SKM-1 (cell line): Measurements from ENCODE around the gene HSD17B3.
"Not testable (repeated sequence)": the region's sequence is repeated elsewhere in the genome, so short reads cannot be mapped to it uniquely, and the experiment has no call there.

Source experiments
- DNase-seq: peaks from one replicate; lab custom pipeline; 2025; ENCODE audit not compliant: unreplicated experiment; lab: John Stamatoyannopoulos, UW

HSD17B3 gene

DNA sequence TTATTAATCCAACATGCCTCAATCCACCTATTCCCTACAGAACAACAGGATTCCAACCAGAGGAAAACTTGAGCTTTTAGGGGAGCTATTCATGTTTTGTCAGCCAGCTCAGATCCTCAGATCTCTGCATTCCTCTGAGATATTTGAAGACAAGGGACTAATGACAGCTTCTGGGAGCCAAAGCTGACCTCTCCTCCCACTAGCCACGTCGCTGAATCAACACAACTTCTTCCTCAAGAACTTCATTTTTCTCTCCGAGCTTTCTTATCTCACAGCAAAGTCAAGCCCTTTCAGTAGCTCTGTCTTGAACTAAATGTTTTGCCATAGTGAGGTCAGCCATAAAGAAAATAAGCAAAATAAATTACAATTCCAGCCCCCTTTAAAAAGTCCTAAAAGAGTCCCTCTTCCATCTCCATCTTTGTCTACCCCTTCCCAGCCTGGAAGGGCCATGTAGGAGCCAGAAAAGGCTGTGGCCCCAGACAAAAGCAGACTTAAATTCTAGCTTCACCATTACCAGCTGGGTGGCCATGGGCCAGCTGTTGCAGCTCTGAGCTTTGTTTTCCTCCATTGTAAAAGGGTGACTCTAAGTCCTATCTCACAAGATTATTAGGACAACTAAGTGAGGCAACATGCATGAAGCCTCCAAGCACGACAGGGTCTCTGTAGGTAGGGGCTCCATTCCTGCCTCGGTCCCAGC, 65.0 kb downstream of the HSD17B3 start:
- no peak for DNase-seq

DNA sequence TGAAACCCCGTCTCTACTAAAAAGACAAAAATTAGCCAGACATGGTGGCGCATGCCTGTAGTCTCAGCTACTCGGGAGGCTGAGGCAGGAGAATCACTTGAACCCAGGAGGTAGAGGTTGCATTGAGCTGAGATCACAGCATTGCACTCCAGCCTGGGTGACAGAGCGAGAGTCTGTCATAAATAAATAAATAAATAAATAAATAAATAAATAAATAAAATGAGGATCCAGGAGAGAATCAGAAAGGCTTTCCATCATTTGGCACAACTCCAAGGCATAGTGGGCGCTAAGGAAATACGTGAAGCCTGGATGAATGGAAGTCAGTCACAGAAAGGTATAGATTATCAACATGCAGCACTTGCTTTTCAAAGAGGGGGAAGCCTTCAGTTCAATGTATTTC, 65.6 kb downstream of the HSD17B3 start:
- not testable (repeated sequence) for DNase-seq

DNA sequence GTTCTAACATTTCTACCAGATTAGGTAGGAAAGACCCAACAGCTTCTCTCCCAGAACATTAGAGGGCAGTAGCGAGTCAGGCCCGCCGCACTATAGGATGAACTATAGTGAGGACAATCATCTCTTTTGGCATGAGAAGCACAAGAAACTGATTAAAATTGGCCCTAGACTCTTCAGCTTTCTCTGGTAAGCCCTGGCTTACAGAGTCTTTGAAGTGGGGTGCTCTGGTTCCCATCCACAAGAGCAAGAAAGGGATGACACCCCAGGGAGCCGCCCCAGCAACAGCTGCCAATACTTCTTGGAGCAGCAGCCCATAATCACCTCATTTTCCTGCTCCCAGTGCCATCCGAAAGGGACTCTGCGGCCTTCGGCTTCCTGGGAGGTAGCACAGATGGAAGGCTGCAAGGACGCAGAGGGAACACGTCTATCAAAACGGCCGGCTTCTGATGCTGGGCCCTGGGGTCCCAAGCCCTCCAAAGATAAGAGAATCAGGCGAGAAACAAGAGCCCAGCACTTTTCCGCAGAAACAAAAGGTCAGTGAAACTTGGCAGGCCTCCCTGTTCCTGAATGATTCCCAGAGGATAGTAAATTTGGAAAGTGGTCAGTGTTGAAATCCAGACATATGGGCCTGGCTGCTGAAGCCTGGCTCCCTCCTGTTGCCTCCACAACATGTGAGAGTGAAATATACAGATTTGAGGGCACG, 69.3 kb downstream of the HSD17B3 start:
- peak; percentile 1 for DNase-seq

DNA sequence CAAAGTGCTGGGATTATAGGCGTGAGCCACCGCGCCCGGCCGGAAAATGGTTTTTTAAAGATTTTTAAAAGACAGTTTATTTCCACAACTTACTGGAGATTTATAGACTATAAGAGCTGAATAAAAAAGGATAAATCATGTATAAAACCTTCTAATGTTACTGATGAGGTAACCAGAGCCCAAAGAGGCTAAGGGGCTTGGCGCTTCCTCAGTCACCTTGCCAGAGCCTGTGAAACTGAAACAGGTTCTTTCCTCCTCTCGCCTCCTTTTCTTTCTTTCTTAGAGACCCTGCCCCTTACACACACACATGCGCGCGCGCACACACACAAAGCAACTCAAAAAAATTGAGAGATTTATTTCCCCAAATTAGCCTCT, 69.8 kb downstream of the HSD17B3 start:
- no peak for DNase-seq

DNA sequence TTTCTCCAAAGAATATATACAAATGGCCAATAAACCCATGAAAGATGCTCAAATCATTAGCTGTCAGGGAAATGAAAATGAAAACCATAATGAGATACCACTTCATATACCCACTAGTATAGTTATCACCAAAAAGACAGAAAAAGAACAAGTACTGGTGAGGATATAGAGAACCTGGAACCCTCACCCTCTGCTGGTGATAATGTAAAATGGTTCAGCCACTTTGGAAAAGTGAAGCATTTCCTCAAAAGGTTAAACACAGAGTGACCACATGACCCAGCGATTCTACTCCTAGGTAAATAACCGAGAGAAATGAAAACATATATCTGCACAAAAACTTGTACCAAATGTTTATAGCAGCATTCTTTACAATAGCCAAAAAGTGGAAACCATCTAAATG, 72.0 kb downstream of the HSD17B3 start:
- no peak for DNase-seq

DNA sequence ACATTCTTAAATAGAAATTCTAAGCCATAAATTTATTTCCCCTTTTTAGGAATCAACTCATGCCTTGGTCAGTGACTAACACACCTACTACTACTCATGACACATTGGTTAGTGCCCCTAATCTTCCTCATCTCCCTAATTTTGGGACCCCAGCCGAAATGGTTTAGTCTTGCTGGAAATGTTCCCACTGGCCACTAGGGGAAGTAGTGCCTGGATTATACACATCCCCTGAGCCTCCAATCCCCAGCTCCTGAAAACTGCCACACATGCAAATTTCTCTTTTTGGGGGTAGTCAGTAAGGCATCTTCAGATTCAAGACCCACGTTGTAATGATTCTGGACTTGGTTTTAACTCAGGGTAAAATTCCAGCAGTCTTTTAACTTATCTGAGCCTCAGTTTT, 79.8 kb downstream of the HSD17B3 start:
- no peak for DNase-seq

- no peak for DNase-seq
Measured at GRCh38 chr9:96219900-96220257, 82.1 kb downstream of the HSD17B3 start.

DNA sequence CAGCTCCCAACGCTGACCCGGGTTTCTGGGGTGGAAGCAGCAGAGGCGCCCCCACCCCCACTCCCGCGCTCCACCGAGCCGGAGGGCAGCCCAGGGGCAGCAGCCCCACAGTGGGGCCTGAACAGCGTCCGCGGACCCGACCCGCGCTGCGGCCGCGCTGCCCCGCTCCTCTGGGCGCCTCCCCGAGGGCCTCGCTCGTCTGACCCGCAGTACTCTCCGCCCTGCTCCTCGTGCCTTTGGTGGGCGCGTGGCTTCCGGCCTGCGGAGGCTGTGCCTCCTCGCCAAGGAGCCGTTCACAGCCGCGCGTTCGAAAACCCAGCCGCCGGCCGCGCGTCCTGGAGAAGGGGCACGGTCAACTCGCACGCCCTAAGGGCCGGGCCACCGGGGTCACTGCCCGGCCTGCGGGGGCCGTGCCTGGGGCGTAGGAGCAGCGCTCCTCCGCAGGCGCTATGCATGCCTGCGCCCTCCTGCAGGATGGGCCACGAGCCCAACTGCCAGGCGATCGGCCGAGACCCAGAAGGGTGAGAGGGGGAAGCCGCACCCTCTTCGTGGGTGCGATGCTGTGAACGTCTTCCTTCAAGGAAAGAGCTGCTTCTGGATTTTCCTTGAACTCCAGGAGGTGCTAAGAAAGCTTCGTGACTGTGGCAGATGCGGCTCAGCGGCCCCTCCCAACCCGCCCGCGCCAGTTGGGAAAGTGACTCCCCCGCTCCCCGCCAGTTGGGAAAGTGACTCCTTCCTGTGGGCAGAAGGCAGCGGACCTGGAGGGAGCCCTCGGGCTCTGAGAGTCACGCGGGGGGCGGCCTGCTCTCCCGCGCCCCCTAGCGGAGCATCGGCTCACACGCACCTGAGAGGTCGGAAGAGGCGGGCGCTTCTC, 82.7 kb downstream of the HSD17B3 start:
- DNase-seq = no peak

DNA sequence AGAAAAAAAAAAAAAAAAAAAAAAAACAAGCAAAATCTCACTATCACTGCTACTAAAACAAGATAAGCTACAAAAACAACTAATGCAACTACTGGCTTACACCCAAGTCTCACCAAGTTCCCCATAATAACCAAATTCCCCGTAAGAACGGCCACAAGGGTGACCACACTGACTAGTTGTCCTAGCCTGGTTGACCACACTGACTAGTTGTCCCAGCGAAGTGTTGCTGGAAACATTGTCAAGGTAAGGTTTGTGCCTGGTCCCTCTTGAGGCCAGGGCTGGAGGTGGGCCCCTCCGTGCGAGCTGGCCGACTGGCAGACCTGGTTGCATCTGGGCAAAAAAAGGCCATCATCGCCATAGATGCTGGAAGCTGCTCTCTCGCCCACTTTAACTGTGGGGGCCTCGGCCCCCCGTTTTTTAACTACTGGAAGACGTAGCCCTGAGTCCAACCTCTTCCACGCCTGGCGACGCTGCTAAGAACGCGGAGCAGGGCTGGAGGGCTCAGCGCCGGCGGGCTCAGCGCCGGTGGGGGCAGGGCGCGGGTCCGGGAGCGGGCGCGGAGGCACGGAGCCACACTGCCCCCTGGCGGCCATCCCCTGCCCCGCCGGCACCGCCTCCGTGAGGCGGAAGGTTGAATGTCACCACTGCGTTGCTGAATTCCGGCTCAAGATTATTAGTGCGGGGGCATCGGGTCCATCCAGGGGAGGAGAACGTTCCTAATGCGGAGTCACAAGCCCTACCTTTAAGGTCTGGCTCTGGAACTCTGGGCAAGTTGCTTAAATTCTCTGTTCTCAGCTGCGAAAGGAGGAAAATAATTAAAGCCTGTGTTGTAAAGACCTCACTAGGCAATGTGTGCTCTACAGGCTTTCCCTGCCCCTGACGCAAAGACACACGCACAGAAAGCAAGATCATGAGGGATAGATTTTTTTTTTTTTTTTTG, 84.0 kb downstream of the HSD17B3 start:
- DNase-seq = peak; percentile 26

DNA sequence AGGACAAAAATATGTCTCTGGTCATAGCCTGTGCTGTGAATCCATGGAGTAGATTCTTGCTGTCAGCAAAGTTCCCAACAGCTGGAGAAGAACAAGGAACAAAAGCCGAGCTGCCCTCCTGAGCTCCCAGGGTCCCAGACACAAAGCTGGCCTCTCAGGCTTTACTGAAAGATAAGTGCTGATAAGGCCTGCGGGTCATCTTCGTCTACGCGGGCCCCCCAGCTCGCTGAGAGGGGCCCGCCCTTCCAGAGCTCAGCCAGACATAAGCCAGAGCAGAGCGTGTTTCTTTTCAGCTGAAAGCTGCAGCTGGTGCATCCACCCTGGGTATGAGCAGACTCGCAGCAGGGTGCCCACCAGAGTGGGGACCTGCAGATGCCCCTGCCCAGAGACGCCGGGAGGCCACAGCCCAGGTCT, 84.7 kb downstream of the HSD17B3 start:
- no peak for DNase-seq

DNA sequence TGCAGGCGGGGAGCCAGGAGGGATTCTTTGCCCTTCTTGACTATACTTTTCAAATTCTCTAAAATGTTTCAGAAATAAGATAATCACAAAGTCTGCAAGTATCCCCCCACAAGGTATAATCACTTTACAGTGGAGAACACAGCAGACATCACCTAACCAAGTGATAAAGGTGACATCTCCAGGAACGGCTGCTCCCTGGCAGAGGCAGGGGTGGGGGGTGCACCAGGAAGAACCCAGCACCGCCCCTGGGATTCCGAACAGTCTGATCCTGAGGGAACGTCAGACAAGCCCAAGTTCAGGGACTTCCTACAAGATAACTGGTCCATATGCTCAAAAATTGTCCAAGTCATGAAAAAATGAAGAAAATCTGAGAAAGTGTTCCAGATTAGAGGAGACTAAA, 85.4 kb downstream of the HSD17B3 start:
- DNase-seq = no peak

DNA sequence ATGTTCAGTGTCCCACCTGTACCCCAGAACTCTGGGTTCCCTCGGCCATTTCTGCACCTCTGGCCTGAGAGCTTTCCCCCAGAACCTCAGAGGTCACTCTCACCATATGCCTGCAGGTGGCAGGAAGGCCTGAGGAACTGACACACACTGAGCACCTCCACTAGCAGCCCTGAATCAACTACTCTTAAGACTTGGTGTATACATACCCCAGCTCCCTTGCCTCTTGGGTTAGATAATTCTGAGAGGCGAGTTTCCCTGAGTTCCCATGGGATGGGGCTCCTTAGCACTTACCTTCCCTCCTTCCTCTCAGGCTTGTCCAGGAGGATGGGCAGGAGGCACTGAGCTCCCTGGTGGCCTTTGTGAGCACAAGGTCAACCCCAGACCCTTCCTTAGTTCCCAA, 86.1 kb downstream of the HSD17B3 start:
- DNase-seq = no peak

- DNase-seq = no peak
Measured at GRCh38 chr9:96214635-96215034, 87.3 kb downstream of the HSD17B3 start.

DNA sequence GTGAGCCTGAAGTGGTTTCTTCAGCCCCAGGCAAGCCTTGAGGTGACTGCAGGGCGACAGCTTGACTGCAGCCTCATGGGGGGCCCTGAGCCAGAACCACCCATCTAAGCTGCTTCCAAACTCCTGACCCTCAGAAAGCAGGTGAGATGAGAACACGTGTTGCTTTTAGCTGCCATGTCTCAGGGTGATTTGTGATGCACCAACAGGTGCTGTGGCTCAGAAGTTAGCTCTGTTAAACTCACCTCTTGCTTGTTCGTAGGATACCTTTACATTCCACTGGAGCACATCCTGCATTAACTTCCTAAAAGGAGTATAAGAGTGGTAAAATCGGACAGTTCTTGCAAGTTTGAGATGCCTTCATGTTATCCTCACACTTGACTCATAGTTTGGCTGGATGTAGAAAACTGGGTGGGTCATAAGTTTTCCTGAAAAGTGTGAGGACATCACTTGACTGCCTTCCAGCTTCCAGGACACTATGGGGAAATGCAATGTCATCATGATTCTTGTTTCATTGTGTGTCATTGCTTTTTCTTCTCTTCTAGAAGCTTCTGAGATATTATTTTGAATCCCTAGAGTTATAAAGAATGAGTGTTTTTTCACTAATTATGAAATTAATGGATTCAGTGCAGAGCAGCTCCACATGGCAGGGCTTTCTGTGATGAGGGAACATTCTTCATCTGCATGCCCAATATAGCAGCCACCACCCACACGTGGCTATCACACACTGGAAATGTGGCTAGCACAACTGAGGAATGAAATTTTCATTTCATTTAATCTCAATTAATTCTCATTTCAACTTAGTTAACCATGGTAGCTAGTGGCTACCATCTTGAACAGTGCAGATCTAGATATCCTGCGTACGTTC, 92.3 kb downstream of the HSD17B3 start:
- DNase-seq = no peak

DNA sequence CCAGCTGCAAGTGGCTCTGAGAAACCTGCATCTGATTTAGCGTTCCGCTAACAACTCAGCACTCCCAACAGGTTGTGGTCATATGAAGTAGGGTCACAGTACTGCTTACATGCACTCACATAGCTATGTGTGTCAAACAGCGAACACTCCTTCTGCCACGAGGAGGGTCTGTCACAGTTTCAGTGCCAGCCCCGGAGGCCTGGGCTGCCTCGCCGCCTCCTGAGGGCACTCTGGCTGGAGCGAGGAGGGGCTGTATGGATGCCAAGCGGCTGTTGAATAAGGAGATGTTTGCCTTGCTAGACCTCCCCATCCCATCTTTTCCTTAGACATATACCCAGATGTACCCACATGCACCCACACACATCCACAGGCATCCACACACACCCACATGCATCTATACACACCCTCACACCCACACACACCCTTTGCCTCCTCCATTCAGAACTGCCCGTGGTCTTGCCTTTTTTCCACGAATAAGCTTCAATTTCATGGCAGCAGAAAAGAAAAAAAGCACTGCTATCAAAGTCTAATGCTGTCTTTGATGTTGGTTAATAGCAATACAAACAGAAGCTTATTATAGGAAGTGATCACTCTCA, 95.7 kb downstream of the HSD17B3 start:
- no peak for DNase-seq

GRCh38 chr9:96204853-96205252, 97.1 kb downstream of the HSD17B3 start:
- DNase-seq = no peak

DNA sequence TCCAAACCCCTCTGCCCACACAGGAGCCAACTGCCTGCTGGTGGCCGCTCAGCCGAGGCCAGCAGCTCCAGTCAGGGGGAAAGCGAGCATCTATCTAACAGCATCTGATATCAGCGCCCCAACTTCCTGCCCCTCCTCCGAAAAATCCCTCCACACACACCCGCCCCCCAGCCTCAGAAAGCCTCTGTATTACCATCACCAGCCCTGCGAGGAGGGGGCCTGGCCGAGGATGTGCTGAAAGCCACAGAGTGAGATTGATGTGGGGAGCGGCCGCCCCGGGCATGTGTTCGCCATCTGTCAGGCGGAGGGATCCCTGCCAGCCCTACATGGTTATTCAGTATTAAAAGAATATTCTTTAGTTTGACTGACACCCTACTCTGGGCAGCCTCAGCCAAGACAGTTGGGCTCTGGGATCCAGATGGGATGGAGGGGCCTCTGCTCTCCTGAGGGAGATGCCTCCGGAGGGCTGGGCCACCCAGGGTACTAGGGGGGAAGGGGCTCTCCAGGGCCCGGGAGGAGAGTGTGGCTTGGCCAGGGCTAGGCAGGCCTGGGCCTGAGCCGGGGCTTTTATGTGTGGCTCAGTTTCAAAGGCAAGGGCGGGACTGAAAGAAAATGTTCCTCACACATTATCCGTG, 98.0 kb downstream of the HSD17B3 start:
- DNase-seq = no peak

GRCh38 chr9:96202971-96203780, 98.8 kb downstream of the HSD17B3 start:
- no peak for DNase-seq
